ENCODE results near the gene DNAAF9.
"Not testable (repeated sequence)": the region's sequence is repeated elsewhere in the genome, so short reads cannot be mapped to it uniquely, and the experiment has no call there.

DNAAF9 gene

GRCh38 chr20:3446779-3447178 is 39.3 kb upstream of the DNAAF9 start:
- H3K4me3 ChIP-seq (ENCODE audit: low read depth, low read length) = no peak overlapping the region
- TF ChIP-seq, protein P1, sequence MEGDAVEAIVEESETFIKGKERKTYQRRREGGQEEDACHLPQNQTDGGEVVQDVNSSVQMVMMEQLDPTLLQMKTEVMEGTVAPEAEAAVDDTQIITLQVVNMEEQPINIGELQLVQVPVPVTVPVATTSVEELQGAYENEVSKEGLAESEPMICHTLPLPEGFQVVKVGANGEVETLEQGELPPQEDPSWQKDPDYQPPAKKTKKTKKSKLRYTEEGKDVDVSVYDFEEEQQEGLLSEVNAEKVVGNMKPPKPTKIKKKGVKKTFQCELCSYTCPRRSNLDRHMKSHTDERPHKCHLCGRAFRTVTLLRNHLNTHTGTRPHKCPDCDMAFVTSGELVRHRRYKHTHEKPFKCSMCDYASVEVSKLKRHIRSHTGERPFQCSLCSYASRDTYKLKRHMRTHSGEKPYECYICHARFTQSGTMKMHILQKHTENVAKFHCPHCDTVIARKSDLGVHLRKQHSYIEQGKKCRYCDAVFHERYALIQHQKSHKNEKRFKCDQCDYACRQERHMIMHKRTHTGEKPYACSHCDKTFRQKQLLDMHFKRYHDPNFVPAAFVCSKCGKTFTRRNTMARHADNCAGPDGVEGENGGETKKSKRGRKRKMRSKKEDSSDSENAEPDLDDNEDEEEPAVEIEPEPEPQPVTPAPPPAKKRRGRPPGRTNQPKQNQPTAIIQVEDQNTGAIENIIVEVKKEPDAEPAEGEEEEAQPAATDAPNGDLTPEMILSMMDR (IDR thresholded peaks at IDR 0.05; ENCODE audit: low read depth, low read length) = no peak

- TF ChIP-seq, protein P1 (IDR thresholded peaks at IDR 0.05; ENCODE audit: low read depth, low read length) = no peak
- no peak overlapping the region for H3K4me3 ChIP-seq (ENCODE audit: low read depth, low read length)
Observed at GRCh38 chr20:3436864-3437574, 29.6 kb upstream of the DNAAF9 start.

GRCh38 chr20:3434232-3434631 is 26.8 kb upstream of the DNAAF9 start:
- H3K4me3 ChIP-seq (ENCODE audit: low read depth, low read length) = no peak overlapping the region
- TF ChIP-seq, protein P1 (IDR thresholded peaks at IDR 0.05; ENCODE audit: low read depth, low read length) = no peak

DNA sequence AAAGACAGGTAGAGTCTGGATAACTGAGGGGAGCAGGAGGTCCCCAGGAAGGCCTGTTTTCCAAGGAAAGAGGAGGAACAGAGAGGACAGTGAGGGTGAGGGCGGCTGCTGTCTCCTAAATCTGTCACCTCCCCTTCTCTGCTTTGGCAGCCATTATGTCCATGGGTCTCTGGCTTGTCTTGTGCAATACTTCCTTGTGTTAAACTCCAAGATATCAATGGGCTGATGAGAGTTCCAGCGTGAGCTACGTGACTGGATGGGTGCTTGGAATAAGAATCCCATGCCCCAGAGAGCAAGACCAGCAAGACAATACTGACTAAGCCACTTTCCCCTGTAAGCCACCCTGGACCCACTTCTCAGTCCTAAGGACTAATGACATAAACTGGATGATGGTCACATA is 26.3 kb upstream of the DNAAF9 start:
- TF ChIP-seq, protein P1 (IDR thresholded peaks at IDR 0.05; ENCODE audit: low read depth, low read length) = no peak
- no peak overlapping the region for H3K4me3 ChIP-seq (ENCODE audit: low read depth, low read length)

- TF ChIP-seq, protein P1 (IDR thresholded peaks at IDR 0.05; ENCODE audit: low read depth, low read length) = no peak
- H3K4me3 ChIP-seq (ENCODE audit: low read depth, low read length) = no peak overlapping the region
Observed at GRCh38 chr20:3432844-3433243, 25.4 kb upstream of the DNAAF9 start.

DNA sequence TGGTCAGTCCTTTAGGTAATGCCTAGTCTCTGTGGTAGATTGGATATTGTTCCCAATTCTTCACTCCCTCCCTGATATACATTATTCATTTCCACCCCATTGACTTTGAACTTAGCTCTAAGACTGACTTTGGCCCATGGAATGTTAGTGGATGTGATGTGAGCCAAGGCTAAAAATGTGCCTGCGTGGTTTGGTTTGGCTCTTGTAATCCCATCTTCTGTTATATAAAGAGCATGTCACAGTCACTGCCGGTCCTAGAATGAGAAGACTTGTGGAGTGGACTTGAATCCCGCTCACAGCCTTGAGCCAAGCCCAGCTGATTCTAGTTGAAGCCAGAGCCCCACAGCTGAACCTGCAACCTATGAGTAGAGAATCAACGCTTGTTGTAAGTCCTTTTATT is 23.6 kb upstream of the DNAAF9 start:
- TF ChIP-seq, protein P1 (IDR thresholded peaks at IDR 0.05; ENCODE audit: low read depth, low read length) = no peak
- H3K4me3 ChIP-seq (ENCODE audit: low read depth, low read length) = no peak overlapping the region

DNA sequence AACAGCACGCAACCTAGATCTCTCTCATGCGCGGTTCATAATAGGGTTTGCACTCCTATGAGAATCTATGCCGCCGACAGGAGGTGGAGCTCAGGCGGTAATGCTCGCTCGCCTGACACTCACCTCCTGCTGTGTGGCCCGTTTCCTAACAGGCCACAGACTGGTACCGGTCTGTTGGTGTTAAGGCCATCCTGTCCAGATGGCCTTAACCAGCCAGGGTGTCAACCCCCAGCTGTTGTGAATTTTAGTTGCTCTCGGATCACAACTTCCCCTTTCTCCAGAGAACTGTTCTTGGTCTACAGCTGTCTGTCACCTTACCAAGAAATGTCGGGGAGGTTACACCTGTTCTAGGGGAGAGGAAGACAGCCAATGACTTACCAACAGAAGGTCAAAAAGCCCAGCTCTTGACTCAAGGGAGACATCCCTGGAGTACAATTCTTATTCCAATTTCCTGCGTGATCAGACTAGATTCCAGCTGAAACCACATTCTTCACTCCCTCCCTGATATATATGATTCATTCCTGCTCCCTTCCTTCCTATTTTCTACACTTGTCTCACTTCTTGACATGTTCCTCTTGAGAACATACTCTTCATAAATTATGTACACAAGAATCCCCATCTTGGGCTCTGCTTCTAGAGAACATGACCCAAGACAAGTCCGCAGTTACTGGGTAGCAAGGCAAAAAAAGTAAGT is 23.1 kb upstream of the DNAAF9 start:
- H3K4me3 ChIP-seq (ENCODE audit: low read depth, low read length) = no peak overlapping the region
- TF ChIP-seq, protein P1 (IDR thresholded peaks at IDR 0.05; ENCODE audit: low read depth, low read length) = no peak

DNA sequence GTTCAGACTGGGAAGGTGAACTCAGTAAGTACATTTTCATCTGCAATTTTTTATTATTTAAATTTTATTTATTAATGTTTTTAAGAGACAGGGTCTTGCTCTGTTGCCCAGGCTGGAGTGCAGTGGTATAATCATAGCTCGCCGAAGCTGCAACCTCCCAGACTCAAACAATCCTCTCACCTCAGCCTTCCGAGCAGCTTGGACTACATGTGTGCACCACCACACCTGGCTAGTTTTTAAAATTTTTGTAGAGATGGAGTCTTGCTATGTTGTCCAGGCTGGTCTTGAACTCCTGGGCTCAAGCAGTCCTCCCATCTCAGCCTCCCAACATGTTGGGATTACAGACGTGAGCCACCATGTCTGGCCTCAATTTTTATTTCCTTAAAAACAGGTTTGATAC is 19.3 kb upstream of the DNAAF9 start:
- H3K4me3 ChIP-seq (ENCODE audit: low read depth, low read length) = not testable (repeated sequence)

Measured in WI38 (cell line).